ENCODE measurements around the gene ZNF48. TPM values are rescaled to one million over a fixed set of nuclear protein-coding genes. Genes with fewer than 3 reads are reported as not detected.

Gene ZNF48
- polyA plus RNA-seq, 1 donor from 2014 or later, result 42.3 TPM

- peak overlapping the region; percentile 63 for H3K9ac ChIP-seq (ENCODE audit: low read length)
- H3K27ac ChIP-seq (ENCODE audit: low read length), result peak overlapping the region; percentile 59
- no peaks in the 10 kb centered on the region for H3K79me2 ChIP-seq (replicated peaks; ENCODE audit: insufficient read depth, low read length)
- no peaks in the 10 kb centered on the region for H3K36me3 ChIP-seq (ENCODE audit: insufficient read depth, low read length)
- H2AFZ ChIP-seq (ENCODE audit: low read depth, low read length), result peak overlapping the region; percentile 45
- TF ChIP-seq RAD21 (conservative IDR thresholded peaks at IDR 0.05), result no peak
- TF ChIP-seq, protein P1, sequence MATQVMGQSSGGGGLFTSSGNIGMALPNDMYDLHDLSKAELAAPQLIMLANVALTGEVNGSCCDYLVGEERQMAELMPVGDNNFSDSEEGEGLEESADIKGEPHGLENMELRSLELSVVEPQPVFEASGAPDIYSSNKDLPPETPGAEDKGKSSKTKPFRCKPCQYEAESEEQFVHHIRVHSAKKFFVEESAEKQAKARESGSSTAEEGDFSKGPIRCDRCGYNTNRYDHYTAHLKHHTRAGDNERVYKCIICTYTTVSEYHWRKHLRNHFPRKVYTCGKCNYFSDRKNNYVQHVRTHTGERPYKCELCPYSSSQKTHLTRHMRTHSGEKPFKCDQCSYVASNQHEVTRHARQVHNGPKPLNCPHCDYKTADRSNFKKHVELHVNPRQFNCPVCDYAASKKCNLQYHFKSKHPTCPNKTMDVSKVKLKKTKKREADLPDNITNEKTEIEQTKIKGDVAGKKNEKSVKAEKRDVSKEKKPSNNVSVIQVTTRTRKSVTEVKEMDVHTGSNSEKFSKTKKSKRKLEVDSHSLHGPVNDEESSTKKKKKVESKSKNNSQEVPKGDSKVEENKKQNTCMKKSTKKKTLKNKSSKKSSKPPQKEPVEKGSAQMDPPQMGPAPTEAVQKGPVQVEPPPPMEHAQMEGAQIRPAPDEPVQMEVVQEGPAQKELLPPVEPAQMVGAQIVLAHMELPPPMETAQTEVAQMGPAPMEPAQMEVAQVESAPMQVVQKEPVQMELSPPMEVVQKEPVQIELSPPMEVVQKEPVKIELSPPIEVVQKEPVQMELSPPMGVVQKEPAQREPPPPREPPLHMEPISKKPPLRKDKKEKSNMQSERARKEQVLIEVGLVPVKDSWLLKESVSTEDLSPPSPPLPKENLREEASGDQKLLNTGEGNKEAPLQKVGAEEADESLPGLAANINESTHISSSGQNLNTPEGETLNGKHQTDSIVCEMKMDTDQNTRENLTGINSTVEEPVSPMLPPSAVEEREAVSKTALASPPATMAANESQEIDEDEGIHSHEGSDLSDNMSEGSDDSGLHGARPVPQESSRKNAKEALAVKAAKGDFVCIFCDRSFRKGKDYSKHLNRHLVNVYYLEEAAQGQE (IDR thresholded peaks at IDR 0.05; ENCODE audit: borderline replicate concordance), result no peak
- no peak for TF ChIP-seq MXI1 (conservative IDR thresholded peaks at IDR 0.05; ENCODE audit: poor library complexity, severe bottlenecking)
- no peak for TF ChIP-seq POLR2AphosphoS5 (IDR thresholded peaks at IDR 0.05)
- no peak for TF ChIP-seq CTCF (IDR thresholded peaks at IDR 0.05; ENCODE audit: poor library complexity, severe bottlenecking)
- TF ChIP-seq TAF1 (IDR thresholded peaks at IDR 0.05; ENCODE audit: low read depth), result no peak
- TF ChIP-seq EZH2 (IDR thresholded peaks at IDR 0.05; ENCODE audit: borderline replicate concordance, insufficient read depth, low read length, poor library complexity, severe bottlenecking), result no peak
- TF ChIP-seq SMC3 (conservative IDR thresholded peaks at IDR 0.05; ENCODE audit: poor library complexity), result no peak
- TF ChIP-seq EP300 (conservative IDR thresholded peaks at IDR 0.05; ENCODE audit: poor library complexity, severe bottlenecking), result no peak
- H3K27me3 ChIP-seq (ENCODE audit: insufficient read depth, low read depth, low read length), result no peaks in the 10 kb centered on the region
- peaks cover 2% of the 10 kb centered on the region for H3F3A ChIP-seq (ENCODE audit: insufficient read depth, low read length, poor library complexity, severe bottlenecking)
- peak overlapping the region; percentile 71 for H3K4me3 ChIP-seq (ENCODE audit: low read length)
- H3K9me2 ChIP-seq (ENCODE audit: insufficient read depth, low read length), result no peaks in the 10 kb centered on the region
- no peaks in the 10 kb centered on the region for H3K9me3 ChIP-seq (ENCODE audit: low read length)
- no peaks in the 10 kb centered on the region for H4K20me1 ChIP-seq (ENCODE audit: insufficient read depth)
- H3K4me2 ChIP-seq (ENCODE audit: low read length), result peak overlapping the region; percentile 10
Measured at GRCh38 chr16:30418350-30419181, 23.3 kb downstream of the ZNF48 start.

DNA sequence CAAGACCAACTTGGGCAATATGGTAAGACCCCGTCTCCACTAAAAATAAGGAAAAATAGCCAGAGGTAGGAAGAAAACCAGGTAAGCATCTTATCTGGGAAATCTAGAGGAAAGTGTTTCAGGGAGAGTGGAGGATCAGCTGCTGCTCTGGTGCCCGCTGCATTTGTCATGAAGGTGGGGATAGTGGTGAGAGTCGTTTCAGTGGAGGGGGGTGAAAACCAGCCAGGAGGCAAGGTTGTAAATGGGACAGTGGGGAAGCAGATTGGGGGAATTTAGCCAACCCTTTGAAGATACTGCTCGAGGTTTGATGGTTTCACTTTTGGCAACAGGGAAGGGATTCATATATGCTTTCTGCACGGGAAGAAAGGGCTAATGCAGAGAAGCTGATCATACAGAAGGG is 25.8 kb downstream of the ZNF48 start:
- Histone ChIP-seq H4K20me1 (ENCODE audit: insufficient read depth) (no peaks in the 10 kb centered on the region), H3K4me3 (ENCODE audit: low read length) (no peak overlapping the region), H3F3A (ENCODE audit: insufficient read depth, low read length, poor library complexity, severe bottlenecking) (peaks cover 2% of the 10 kb centered on the region), H3K27me3 (ENCODE audit: insufficient read depth, low read depth, low read length) (no peaks in the 10 kb centered on the region), H3K36me3 (ENCODE audit: insufficient read depth, low read length) (no peaks in the 10 kb centered on the region), H3K27ac (ENCODE audit: low read length) (no peak overlapping the region), H3K9me2 (ENCODE audit: insufficient read depth, low read length) (no peaks in the 10 kb centered on the region), H3K9me3 (ENCODE audit: low read length) (no peaks in the 10 kb centered on the region), H3K4me2 (ENCODE audit: low read length) (no peak overlapping the region), H3K9ac (ENCODE audit: low read length) (no peak overlapping the region), H3K79me2 (replicated peaks; ENCODE audit: insufficient read depth, low read length) (no peaks in the 10 kb centered on the region), H2AFZ (ENCODE audit: low read depth, low read length) (no peak overlapping the region)
- no peak for TF ChIP-seq TAF1 (IDR thresholded peaks at IDR 0.05; ENCODE audit: low read depth)
- TF ChIP-seq MXI1 (conservative IDR thresholded peaks at IDR 0.05; ENCODE audit: poor library complexity, severe bottlenecking), result no peak
- TF ChIP-seq RAD21 (conservative IDR thresholded peaks at IDR 0.05), result no peak
